Measurements from ENCODE around the gene SYNCRIP.
"Not testable (repeated sequence)": the region's sequence is repeated elsewhere in the genome, so short reads cannot be mapped to it uniquely, and the experiment has no call there.

The SYNCRIP gene

DNA sequence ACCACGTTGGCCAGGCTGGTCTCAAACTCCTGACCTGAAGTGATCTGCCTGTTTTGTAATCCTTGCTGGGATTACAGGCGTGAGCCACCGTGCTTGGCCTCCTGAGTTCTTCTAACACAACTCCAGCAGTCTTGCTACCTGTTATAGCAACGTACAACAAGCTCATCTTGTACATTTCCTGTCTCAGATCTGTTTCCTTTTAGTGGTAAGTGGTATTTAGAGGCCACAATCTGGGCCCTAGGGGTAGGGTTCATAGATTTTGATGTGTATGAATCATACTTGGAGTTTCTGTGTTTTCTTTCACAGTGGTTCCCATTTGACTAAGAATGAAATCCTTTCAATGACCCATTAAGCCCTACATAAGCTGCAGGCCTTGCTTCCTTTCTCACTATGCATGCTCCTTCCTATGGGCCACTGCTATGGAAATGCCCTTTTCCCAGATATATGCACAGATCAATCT lies 27.1 kb upstream of the SYNCRIP start:
- peak; percentile 18 for DNase-seq

DNA sequence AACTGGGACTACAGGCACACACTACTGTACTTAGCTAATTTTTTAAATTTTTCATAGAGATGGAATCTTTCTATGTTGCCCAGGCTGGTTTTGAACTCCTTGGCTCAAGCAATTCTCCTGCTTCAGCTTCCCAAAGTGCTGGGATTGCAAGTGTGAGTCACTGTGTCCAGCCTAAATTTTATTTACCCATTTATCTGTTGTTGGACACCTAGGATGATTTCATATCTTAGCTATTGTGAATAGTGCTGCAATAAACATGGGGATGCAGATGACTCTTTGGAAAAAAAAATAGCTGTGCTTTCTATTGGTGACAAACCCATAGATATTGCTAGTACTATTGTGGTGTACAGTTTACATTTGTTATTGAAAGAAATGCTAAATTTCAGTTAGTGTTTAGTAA lies 19.6 kb upstream of the SYNCRIP start:
- DNase-seq = no peak

GRCh38 chr6:85660181-85660611 lies 17.5 kb upstream of the SYNCRIP start:
- no peak for DNase-seq

DNA sequence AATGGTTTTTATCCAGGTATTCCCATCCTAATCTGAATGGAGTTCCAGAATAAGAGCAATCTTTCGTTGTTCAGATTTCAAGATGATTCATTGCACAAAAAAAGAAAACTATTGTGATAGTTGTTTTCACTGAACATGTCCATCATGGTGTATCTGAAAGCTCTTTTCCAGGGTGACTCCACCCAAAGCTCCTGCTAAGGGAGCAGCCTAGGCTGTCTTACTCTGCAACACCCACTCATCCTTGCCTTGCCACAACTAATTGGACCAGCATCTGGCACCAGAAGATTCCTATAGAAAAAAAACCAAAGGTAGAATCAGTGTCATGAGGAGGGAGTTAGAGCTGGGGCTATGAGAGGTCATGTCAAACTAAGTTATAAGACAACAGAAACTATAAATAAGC lies 7.9 kb upstream of the SYNCRIP start:
- no peak for DNase-seq

DNA sequence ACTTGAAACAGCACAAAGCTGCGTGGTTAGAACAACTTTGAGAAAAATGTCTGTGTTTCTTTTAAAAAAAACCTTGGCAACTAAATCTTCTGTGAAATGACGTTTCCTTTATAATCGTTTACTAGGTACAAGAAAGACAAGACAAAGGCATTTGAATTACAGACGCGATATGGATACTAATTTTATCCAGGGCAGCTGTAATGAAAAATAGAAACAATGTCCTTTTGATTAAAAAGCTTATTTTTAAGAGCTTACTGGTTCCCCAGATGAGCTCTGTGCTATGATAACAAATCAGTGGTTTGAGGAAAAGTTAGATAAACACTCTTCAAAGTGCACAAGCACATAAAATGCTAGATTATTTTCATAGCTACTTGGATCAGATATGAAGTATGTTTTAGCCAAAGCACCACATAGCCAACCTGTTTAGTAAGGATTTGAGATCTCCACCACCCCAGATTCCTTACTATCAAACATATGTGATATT lies 1.6 kb upstream of the SYNCRIP start:
- no peak for DNase-seq

DNA sequence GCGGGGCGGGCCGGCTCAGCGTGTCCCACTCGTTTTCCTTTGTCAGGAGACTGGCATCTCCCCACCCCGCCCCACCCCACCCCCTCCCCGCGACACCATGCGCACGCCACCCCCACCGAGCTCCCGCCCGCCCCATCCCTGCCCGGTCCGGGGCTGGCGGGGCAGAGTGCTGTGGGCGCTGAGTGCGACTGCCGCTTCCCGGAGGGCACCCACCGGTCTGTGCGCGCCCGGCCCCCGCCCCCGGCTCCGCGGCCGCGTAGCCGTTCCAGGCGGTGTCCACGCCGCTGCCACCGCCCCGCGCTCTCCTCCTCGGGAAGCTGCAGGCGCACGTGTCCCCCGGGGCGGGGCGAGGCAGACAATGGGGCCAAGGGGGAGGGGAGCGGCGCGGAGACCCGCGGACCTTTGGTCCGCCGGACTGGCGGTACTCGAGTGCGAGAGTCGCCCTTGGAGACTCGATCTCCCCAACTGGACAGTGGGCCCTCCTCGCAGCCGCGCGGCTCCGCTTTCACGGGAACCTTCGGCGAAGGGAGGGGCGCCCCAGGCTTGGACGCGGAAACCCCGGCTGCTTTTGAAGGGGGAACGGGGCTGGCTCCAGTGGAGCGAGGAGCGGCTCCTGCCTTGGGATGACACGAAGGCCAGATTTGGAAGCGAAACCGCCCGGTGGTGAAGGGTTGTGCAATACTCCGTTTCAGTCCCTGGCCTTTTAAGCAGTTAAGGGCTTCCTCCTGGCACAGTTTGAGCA lies 1.0 kb upstream of the SYNCRIP start:
- DNase-seq = peak; percentile 65

GRCh38 chr6:85641897-85642773 lies 551 bp downstream of the SYNCRIP start:
- DNase-seq = peak; percentile 35

- DNase-seq = no peak
These were observed 1.2 kb downstream of the SYNCRIP start for GRCh38 chr6:85641522-85641896.

DNA sequence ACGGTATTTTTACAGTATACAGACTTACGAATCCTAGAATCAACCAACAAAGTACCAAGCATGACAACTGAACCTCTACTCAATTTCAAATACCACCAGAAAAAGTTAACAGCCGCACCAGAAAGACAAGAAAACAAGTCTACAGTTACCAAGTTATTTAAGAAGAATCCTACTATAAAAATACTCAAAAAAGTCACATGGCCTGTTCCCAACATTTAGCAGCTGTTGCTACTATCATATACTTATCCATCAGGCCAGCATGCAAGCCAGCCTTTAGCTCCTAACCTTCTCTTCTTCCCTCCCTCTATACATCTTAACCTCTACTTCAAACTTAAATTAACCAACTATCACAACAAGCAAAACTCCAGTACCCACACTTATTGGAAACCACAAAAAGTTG lies 1.9 kb downstream of the SYNCRIP start:
- no peak for DNase-seq

- DNase-seq = no peak
These were observed 5.1 kb downstream of the SYNCRIP start for GRCh38 chr6:85637579-85637978.

DNA sequence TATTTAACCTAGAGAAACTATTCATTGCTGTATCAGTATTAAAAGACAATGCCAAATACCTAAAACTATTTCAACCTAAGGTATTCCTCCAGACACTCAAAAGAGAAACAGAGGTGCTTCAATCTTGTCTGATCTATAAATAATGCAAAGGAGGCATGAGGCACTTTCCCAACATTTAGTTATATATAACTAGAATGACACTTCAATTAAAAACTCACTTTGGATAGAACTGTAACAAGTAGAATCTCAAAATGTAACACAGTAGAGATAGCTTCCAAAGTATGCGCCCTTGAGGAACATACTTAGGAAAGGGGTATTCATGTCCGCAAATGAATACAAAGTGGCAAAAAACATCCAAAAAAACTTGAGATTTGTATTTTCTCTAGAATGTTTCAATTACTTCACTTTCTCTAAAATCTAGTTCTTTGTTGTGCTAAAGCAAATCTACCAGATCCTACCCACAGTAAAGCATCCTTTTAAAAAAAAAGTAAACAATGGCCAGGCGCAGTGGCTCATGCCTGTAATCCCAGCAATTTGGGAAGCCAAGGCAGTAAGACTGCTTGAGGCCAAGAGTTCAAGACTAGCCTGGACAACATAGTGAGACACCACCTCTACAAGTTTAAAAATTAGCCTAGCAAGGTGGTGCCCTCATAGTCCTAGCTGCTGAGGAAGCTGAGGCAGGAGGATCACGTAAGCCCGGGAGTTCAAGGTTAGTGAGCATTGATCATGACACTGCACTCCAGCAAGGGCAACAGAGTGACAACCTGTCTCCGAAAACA lies 10.3 kb downstream of the SYNCRIP start:
- DNase-seq = no peak

DNA sequence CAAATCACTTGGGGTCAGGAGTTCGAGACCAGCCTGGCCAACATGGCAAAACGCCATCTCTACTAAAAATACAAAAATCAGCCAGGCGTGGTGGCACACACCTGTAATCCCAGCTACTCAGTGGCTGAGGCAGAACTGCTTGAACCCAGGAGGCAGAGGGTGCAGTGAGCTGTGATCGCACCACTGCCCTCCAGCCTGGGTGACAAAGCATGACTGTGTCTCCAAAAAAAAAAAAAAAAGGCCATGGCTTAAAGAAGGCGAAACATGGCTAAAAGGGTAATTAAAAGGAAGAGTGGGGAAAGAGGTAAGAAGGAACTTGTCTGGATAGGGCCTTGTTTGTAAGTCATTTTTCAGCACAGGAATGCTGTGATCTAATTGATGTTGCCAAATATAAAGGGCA lies 11.6 kb downstream of the SYNCRIP start:
- not testable (repeated sequence) for DNase-seq

DNA sequence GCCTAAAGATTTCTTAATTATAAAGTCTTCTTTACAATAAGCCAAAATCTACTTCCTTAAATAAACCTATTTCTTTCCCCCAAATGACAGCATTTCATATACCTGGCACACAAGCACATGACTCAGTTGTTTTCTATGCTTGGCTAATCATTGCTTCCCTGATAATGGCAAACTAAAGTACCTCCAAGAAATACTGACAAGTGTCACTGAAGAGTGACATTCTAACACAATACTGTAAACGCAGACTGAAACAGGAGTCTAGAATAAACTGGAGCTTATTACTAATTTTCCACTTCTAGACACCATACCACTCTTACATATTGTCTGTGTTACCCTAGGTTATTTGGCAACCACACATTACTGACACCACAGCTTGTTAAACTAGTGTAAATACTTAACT lies 14.3 kb downstream of the SYNCRIP start:
- no peak for DNase-seq

GRCh38 chr6:85620308-85620707 lies 22.4 kb downstream of the SYNCRIP start:
- DNase-seq = no peak

GRCh38 chr6:85614780-85615179 lies 27.9 kb downstream of the SYNCRIP start:
- no peak for DNase-seq

- DNase-seq = no peak
These were observed 29.8 kb downstream of the SYNCRIP start for GRCh38 chr6:85612690-85613474.

- no peak for DNase-seq
These were observed 32.3 kb downstream of the SYNCRIP start for GRCh38 chr6:85610182-85610895.

DNA sequence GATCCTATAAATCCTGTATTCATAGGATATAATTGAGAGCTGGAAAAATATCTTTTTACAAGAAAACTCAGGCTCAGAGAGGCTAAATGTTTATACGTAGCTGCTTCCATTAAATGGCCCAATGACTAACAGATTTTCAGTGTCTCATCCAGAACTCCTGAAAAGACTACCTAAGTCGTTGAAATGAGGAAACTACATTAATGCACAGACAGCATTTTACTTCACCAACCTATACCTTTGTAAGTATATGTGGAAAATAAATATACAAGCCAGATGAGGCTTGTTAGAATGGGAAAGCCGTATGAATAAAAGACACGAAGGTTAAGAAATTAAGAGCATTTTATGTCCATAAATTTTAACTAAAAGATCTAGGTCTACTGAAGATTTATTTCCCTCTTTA lies 40.6 kb downstream of the SYNCRIP start:
- DNase-seq = no peak

GRCh38 chr6:85600713-85601313 lies 41.9 kb downstream of the SYNCRIP start:
- no peak for DNase-seq

DNA sequence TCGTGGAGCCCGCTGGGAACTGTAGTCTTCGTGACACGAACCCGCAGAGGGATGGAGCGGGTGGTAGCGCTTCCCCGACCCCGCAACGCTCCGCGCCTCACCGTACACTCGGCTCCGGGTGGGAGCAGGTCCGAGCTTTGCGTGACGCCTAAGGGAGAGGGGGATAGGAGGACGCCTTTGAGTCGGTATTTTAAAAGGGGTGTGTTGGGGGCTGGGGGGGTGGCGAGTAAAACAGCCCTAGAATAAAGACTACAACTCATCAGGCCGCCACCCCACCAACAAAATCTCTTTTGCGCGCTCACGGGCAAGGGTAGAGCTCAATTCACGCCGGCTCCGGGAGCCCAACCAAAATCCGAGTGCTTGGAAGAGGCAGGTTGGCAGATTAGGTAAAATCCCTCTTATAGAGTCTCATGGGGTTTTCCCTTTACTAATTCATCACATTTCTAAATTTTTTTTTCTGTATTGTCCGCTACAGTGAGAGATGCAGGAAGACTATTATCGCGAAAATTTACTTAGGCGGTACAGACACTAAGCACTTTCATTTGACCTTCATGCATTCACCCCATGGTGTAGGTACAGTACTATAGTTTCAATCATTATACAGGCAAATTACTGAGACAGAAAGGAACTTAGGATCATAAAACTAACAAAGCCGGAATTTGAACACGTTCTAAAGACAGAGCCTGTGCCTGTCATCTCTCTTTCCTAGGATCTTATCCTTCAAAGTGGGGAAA lies 48.3 kb downstream of the SYNCRIP start:
- DNase-seq = no peak

All from activated effector memory CD4-positive, alpha-beta T cell treated with Interleukin-2 at 50 U/mL for 16 hours (primary cell).